H9 (cell line): ENCODE data around the gene CHCHD6. TPM values are rescaled to one million over a fixed set of nuclear protein-coding genes. Genes with fewer than 3 reads are reported as not detected.

Experiments used
- DNase-seq: peaks from one replicate; pipeline ENCODE4 v3.0.0-alpha.2; 2017
- H2AFZ ChIP-seq: one replicate; pipeline ENCODE4 v1.6.1; 2013; ENCODE audit warnings: mild to moderate bottlenecking, low read length, control low read depth, moderate library complexity
- H2AK5ac ChIP-seq: 2 replicates; pipeline ENCODE4 v1.6.1; 2013; ENCODE audit warnings: low read length, control low read depth, mixed read lengths; ENCODE audit not compliant: insufficient read length
- H2BK120ac ChIP-seq: one replicate; pipeline ENCODE4 v1.6.1; 2013; ENCODE audit warnings: low read depth, mild to moderate bottlenecking, low read length, control low read depth, inconsistent platforms; ENCODE audit not compliant: poor library complexity, severe bottlenecking
- H2BK12ac ChIP-seq: 2 replicates; pipeline ENCODE4 v1.6.1; 2013; ENCODE audit warnings: low read length, control low read depth, mixed read lengths, low read depth; ENCODE audit not compliant: insufficient read length
- H2BK15ac ChIP-seq: 2 replicates; pipeline ENCODE4 v1.6.1; 2013; ENCODE audit warnings: low read depth, low read length, control low read depth
- H2BK20ac ChIP-seq: one replicate; pipeline ENCODE4 v1.6.1; 2013; ENCODE audit warnings: low read depth, mild to moderate bottlenecking, low read length, control low read depth, inconsistent platforms; ENCODE audit not compliant: poor library complexity, severe bottlenecking
- H2BK5ac ChIP-seq: 2 replicates; pipeline ENCODE4 v1.6.1; 2013; ENCODE audit warnings: low read length, control low read depth, mixed read lengths; ENCODE audit not compliant: insufficient read length
- H3K14ac ChIP-seq: 2 replicates; pipeline ENCODE4 v1.6.1; 2013; ENCODE audit warnings: low read length, control low read depth; ENCODE audit not compliant: insufficient read depth
- H3K18ac ChIP-seq: 2 replicates; pipeline ENCODE4 v1.6.1; 2013; ENCODE audit warnings: low read depth, mild to moderate bottlenecking, mixed read lengths, low read length, control low read depth; ENCODE audit not compliant: insufficient read length
- H3K23ac ChIP-seq: 2 replicates; pipeline ENCODE4 v1.6.1; 2013; ENCODE audit warnings: low read length, control low read depth, mixed read lengths, low read depth; ENCODE audit not compliant: insufficient read length
- H3K23me2 ChIP-seq: 2 replicates; pipeline ENCODE4 v1.6.1; 2013; ENCODE audit warnings: low read depth, mild to moderate bottlenecking, mixed read lengths, low read length, control low read depth; ENCODE audit not compliant: insufficient read length, poor library complexity, severe bottlenecking
- H3K27ac ChIP-seq: 2 replicates; pipeline ENCODE4 v1.5.1; 2013; ENCODE audit warnings: low read length, control low read depth, mixed read lengths, low read depth; ENCODE audit not compliant: insufficient read length
- H3K27me3 ChIP-seq: 2 replicates; pipeline ENCODE4 v1.6.1; 2013; ENCODE audit warnings: low read length, control low read depth, inconsistent platforms; ENCODE audit not compliant: insufficient read depth
- H3K4ac ChIP-seq: 2 replicates; pipeline ENCODE4 v1.6.1; 2013; ENCODE audit warnings: low read depth, mild to moderate bottlenecking, control low read depth, inconsistent platforms, low read length, moderate library complexity
- H3K4me1 ChIP-seq: 2 replicates; pipeline ENCODE4 v1.6.1; 2013; ENCODE audit warnings: low read length, control low read depth, inconsistent platforms; ENCODE audit not compliant: insufficient read depth
- H3K4me2 ChIP-seq: 2 replicates; pipeline ENCODE4 v1.6.1; 2013; ENCODE audit warnings: low read length, control low read depth, mixed read lengths; ENCODE audit not compliant: insufficient read length, insufficient read depth
- H3K56ac ChIP-seq: 2 replicates; pipeline ENCODE4 v1.6.1; 2013; ENCODE audit warnings: low read depth, mild to moderate bottlenecking, mixed read lengths, low read length, control low read depth; ENCODE audit not compliant: insufficient read length
- H3K79me1 ChIP-seq: 2 replicates; pipeline ENCODE4 v1.6.1; 2013; ENCODE audit warnings: low read depth, mild to moderate bottlenecking, moderate library complexity, low read length, control low read depth, inconsistent platforms; ENCODE audit not compliant: insufficient read depth, poor library complexity, severe bottlenecking
- H3K79me2 ChIP-seq: 2 replicates; pipeline ENCODE4 v1.6.1; 2013; ENCODE audit warnings: low read length, control low read depth, inconsistent platforms; ENCODE audit not compliant: insufficient read depth
- H3K9ac ChIP-seq: 2 replicates; pipeline ENCODE4 v1.6.1; 2013; ENCODE audit warnings: low read length, control low read depth, mixed read lengths; ENCODE audit not compliant: insufficient read length; ENCODE audit errors: extremely low read depth
- H3K9me3 ChIP-seq: one replicate; pipeline ENCODE4 v1.6.1; 2013; ENCODE audit warnings: low read depth, low read length, inconsistent platforms; ENCODE audit not compliant: control insufficient read depth
- H3T11ph ChIP-seq: one replicate; pipeline ENCODE4 v1.6.1; 2013; ENCODE audit warnings: mild to moderate bottlenecking, low read length, control low read depth, inconsistent platforms
- H4K20me1 ChIP-seq: one replicate; pipeline ENCODE4 v1.6.1; 2013; ENCODE audit not compliant: control insufficient read depth, insufficient read length, insufficient read depth
- H4K5ac ChIP-seq: 2 replicates; pipeline ENCODE4 v1.6.1; 2013; ENCODE audit warnings: low read depth, mild to moderate bottlenecking, mixed read lengths, low read length, control low read depth; ENCODE audit not compliant: insufficient read length
- H4K8ac ChIP-seq: replicated peaks from 2 replicates; pipeline ENCODE4 v1.6.1; 2013; ENCODE audit warnings: low read length, control low read depth, mixed read lengths, low read depth; ENCODE audit not compliant: insufficient read length
- H4K91ac ChIP-seq: 2 replicates; pipeline ENCODE4 v1.6.1; 2013; ENCODE audit warnings: low read depth, mild to moderate bottlenecking, moderate library complexity, mixed read lengths, low read length, control low read depth; ENCODE audit not compliant: insufficient read length
- H3K27ac Mint-ChIP-seq, 3 experiments: 2 replicates in 2 of 3; 3 replicates in 1 of 3; pipeline ENCODE4 v1.8.0; 2020 to 2021; ENCODE audit warnings: mixed read lengths in 3 of 3, mild to moderate bottlenecking in 1 of 3, moderate library complexity in 1 of 3
- H3K27me3 Mint-ChIP-seq: 2 replicates; pipeline ENCODE4 v1.8.0; 2021; ENCODE audit warnings: low read depth, mild to moderate bottlenecking, moderate library complexity, mixed read lengths
- H3K36me3 Mint-ChIP-seq, 3 experiments: 2 replicates in 2 of 3; 3 replicates in 1 of 3; pipeline ENCODE4 v1.8.0; 2020 to 2021; ENCODE audit warnings: low read depth in 3 of 3, mixed read lengths in 3 of 3; ENCODE audit not compliant: insufficient read depth in 1 of 3
- H3K4me1 Mint-ChIP-seq, 2 experiments: 2 replicates each; pipeline ENCODE4 v1.8.0; 2020; ENCODE audit warnings: mixed read lengths in 2 of 2
- H3K4me3 Mint-ChIP-seq, 2 experiments: 2 replicates in 1 of 2; 3 replicates in 1 of 2; pipeline ENCODE4 v1.8.0; 2020 to 2021; ENCODE audit warnings: mild to moderate bottlenecking in 2 of 2, mixed read lengths in 2 of 2, moderate library complexity in 1 of 2
- H3K9me3 Mint-ChIP-seq, 2 experiments: 2 replicates in 1 of 2; 3 replicates in 1 of 2; pipeline ENCODE4 v1.8.0; 2020; ENCODE audit warnings: mild to moderate bottlenecking in 2 of 2, mixed read lengths in 2 of 2, moderate library complexity in 1 of 2
- WGBS: extraction: QIAGEN DNeasy Blood & Tissue Kit; methylation state at CpG from one replicate; pipeline ENCODE4 v1.1.7; 2013; ENCODE audit warnings: missing lambda C conversion rate, low lambda C conversion rate, mixed read lengths; ENCODE audit not compliant: insufficient read length; ENCODE audit errors: extremely low coverage; 5-methylcytosine and 5-hydroxymethylcytosine counted together
- total RNA-seq: library from RNA; stranded (reverse); gene quantifications from 2 replicates; pipeline ENCODE4 v1.2.1, GENCODE V29; 2021
- TF ChIP-seq, protein P1 (sequence below): fragments of 200-600 bp; sonication (generic); conservative IDR thresholded peaks from 3 replicates; pipeline ENCODE4 v1.8.0; 2021; ENCODE audit warnings: antibody characterized with exemption, mild to moderate bottlenecking

Gene CHCHD6
- total RNA-seq, 1 experiment from 2014 or later, result 34.2 TPM

DNA sequence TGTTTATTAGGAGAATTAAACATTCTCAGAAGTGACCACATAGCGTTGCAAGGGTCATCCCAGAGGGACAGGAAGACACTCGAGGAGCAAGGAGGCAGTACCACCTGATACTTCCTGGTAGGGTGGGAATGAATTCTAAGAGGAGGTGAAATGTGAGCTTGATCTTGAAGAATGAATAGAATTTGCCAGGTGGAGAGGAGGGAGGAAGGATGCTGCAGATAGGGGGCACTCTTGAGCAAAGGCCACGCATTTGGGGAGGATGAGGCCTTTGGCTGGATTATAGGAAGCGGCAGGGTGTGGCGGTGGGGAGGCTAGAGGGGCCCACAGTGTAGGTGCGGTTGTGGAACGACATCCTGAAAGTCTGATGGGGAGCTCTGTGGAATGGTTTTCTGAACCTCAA lies 33.5 kb downstream of the CHCHD6 start:
- no peak for DNase-seq
- H3K18ac ChIP-seq, result no peak overlapping the region
- no peak overlapping the region for H4K91ac ChIP-seq
- no peak overlapping the region for H2AK5ac ChIP-seq
- no peak overlapping the region for H4K5ac ChIP-seq
- H3K9ac ChIP-seq, result no peak overlapping the region
- no peaks in the 10 kb centered on the region for H3K79me1 ChIP-seq
- no peaks in the 10 kb centered on the region for H4K20me1 ChIP-seq
- H3K23me2 ChIP-seq, result no peaks in the 10 kb centered on the region
- no peak overlapping the region for H3T11ph ChIP-seq
- H3K79me2 ChIP-seq, result no peaks in the 10 kb centered on the region; the same call in 1 of the 2 replicates
- H2BK15ac ChIP-seq, result no peak overlapping the region
- Mint-ChIP-seq H3K4me1 (peaks cover 0 to 2% of the 10 kb centered on the region in 2 experiments; a peak in 3 of 4 replicates), H3K9me3 (peaks cover 4% of the 10 kb centered on the region in 2 experiments; a peak in 3 of 5 replicates), H3K4me3 (no peak overlapping the region), H3K27ac (no peak overlapping the region; a peak in 2 of 7 replicates), H3K36me3 (peaks cover 39 to 51% (median 40%) of the 10 kb centered on the region in 3 experiments), H3K27me3 (no peaks in the 10 kb centered on the region)
- no peaks in the 10 kb centered on the region for H3K4me1 ChIP-seq
- no peak overlapping the region for H4K8ac ChIP-seq
- no peak overlapping the region for H3K27ac ChIP-seq
- H2AFZ ChIP-seq, result no peak overlapping the region
- no peaks in the 10 kb centered on the region for H3K9me3 ChIP-seq
- H3K14ac ChIP-seq, result no peak overlapping the region
- H3K56ac ChIP-seq, result no peak overlapping the region
- H3K23ac ChIP-seq, result no peak overlapping the region
- no peak overlapping the region for H2BK5ac ChIP-seq
- no peak overlapping the region for H2BK120ac ChIP-seq
- H2BK20ac ChIP-seq, result no peak overlapping the region
- H3K4ac ChIP-seq, result no peak overlapping the region
- TF ChIP-seq, protein P1, sequence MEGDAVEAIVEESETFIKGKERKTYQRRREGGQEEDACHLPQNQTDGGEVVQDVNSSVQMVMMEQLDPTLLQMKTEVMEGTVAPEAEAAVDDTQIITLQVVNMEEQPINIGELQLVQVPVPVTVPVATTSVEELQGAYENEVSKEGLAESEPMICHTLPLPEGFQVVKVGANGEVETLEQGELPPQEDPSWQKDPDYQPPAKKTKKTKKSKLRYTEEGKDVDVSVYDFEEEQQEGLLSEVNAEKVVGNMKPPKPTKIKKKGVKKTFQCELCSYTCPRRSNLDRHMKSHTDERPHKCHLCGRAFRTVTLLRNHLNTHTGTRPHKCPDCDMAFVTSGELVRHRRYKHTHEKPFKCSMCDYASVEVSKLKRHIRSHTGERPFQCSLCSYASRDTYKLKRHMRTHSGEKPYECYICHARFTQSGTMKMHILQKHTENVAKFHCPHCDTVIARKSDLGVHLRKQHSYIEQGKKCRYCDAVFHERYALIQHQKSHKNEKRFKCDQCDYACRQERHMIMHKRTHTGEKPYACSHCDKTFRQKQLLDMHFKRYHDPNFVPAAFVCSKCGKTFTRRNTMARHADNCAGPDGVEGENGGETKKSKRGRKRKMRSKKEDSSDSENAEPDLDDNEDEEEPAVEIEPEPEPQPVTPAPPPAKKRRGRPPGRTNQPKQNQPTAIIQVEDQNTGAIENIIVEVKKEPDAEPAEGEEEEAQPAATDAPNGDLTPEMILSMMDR, result peak; percentile 68
- no peaks in the 10 kb centered on the region for H3K27me3 ChIP-seq
- H3K4me2 ChIP-seq, result no peak overlapping the region
- no peak overlapping the region for H2BK12ac ChIP-seq
- WGBS, result no CpG with 5 or more reads among the region's 7 CpGs
